Coronary artery (tissue), 2 donors: Measurements from ENCODE around the gene LCLAT1.

ENCODE experiments used
- DNase-seq: peaks from one replicate; pipeline ENCODE4 v3.0.0-alpha.2; 2017; ENCODE audit warnings: low spot score
- H3K27ac ChIP-seq, 2 donors: fragments of 200-600 bp; sonication (generic); one replicate each; pipeline ENCODE4 v1.5.1; 2016 to 2019
- H3K4me3 ChIP-seq: fragments of 200-600 bp; sonication (generic); 2 replicates; pipeline ENCODE4 v1.5.1; 2016; ENCODE audit warnings: mild to moderate bottlenecking, moderate library complexity
- TF ChIP-seq, protein P1 (sequence below): fragments of 200-600 bp; sonication (generic); IDR thresholded peaks from one replicate; pipeline ENCODE4 v1.5.1; 2019; ENCODE audit warnings: antibody characterized with exemption

LCLAT1 gene

DNA sequence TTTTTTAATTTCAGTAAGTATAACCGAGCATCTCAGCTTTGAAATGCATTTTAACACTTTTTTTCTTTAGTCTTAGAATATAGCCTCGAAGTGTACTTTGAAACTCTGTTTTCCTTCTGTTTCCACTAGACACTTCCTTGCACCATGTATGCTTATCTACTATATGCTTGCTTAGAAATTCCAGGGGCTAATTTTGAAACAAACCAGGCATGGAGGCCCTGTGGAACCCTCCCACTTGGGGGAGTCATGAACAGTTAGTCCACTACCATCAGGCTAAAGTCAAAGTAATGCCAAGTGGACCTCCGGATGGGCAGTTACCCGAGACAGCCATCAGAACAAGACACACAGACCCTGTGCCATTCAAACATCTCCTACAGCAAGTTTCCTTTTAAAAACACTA lies 120.3 kb downstream of the LCLAT1 start:
- H3K4me3 ChIP-seq, result no peak overlapping the region
- DNase-seq, result no peak
- TF ChIP-seq, protein P1, sequence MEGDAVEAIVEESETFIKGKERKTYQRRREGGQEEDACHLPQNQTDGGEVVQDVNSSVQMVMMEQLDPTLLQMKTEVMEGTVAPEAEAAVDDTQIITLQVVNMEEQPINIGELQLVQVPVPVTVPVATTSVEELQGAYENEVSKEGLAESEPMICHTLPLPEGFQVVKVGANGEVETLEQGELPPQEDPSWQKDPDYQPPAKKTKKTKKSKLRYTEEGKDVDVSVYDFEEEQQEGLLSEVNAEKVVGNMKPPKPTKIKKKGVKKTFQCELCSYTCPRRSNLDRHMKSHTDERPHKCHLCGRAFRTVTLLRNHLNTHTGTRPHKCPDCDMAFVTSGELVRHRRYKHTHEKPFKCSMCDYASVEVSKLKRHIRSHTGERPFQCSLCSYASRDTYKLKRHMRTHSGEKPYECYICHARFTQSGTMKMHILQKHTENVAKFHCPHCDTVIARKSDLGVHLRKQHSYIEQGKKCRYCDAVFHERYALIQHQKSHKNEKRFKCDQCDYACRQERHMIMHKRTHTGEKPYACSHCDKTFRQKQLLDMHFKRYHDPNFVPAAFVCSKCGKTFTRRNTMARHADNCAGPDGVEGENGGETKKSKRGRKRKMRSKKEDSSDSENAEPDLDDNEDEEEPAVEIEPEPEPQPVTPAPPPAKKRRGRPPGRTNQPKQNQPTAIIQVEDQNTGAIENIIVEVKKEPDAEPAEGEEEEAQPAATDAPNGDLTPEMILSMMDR, result no peak
- peak overlapping the region; percentile 1 to 56 for H3K27ac ChIP-seq

DNA sequence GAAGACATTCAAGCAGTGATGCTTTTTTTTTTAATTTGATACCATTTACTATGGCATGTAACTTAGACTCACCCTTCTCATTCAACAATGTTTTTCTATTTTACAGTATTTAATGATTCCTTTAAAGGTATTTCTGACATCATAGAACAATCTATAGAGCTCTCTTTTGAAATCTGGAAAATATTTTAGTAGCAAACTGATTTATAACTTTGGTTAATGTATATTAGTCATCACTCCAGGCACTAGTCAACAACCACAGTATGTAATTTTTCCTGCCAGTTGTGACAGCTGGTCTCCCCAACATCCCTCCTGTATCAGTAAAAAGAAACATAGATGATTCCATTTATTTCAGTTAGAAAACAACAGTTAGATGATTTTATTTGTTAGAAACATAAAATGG lies 122.9 kb downstream of the LCLAT1 start:
- DNase-seq, result no peak
- H3K27ac ChIP-seq, result no peak overlapping the region
- TF ChIP-seq, protein P1, result no peak
- no peak overlapping the region for H3K4me3 ChIP-seq

DNA sequence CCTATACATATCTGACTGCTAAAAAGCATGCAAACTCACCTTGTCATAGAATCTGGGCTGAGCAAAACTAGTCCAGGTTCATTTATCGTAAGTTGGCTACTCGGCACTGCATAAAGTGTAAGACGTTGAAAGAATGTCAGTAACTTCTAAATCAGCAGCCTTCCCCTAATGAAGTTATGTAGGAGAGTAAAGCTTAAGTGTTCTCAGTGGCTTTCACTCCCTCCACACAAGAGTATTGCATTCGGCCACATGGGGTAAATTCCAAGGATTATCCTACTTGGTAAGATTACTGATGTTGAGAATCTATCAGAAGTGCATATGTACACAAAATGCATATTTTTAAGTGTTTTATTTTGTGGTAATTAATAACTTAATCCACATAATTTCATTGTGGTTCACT lies 130.1 kb downstream of the LCLAT1 start:
- Histone ChIP-seq H3K4me3 (no peak overlapping the region), H3K27ac (no peak overlapping the region)
- TF ChIP-seq, protein P1, result no peak
- no peak for DNase-seq

DNA sequence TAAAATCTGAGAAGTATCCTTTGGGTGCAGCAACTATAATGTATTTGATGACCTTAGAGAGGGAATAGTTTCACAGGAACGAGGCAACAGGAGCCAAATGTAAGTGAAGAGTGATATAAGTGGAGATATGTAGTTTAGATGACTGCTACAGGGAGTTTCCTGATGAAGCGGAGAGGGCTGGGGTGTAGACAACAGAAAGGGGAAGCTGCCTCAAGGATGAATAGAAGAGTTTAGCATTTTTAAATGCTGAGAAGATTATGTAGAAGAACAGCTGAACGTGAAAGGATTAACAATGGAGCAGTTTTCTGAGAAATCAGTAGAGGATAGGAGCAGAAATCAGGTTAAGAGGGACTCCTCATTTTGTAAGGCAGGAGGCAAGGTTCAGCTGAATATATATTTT lies 133.3 kb downstream of the LCLAT1 start:
- TF ChIP-seq, protein P1, result no peak
- H3K27ac ChIP-seq, result no peak overlapping the region
- no peak for DNase-seq
- no peak overlapping the region for H3K4me3 ChIP-seq

DNA sequence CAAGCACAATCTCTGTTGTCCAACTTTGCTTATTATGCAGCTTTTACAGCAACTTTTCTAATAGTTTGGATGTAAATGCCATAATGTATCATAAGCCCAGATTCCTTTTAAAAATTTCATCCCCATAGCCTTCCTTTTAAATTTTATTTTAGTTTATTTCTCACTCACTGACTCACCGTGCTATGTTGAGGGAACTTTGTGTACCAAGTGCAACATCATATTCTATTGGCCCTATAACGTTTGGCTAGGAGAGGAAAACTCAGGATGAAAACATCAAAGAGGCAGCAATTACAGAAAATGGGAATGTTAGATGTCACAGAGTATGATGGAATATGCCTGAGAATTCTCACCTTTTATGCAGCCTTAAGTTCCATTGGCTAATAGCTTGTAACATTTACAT lies 135.5 kb downstream of the LCLAT1 start:
- TF ChIP-seq, protein P1, result no peak
- H3K27ac ChIP-seq, result peak overlapping the region in 1 of 2 donors; percentile 21
- no peak for DNase-seq
- no peak overlapping the region for H3K4me3 ChIP-seq

DNA sequence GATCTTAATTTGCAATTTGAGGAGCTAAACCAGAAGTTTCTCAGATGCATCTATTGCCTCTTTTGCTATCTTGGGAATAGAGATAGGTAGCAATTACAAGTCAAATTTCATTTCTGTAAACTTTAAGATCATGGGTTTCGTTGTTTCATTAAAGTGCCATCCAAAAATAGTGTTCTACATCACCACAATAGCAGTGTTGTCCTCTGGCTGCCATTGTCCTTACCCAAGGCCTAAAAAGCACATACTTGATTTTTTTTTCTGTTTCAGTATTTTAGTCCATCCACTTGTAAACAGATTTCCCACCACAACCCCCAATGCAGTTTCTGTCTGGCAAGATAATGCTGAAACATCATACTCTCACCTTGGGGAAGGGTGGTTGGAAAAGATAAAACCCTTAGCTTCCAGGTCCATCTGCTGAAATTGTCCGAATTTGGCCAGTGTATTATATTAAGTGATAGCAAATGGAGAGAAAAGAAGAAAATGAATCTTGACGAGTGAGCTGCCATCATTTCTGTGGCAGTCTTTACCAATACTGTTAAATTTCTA lies 136.2 kb downstream of the LCLAT1 start:
- TF ChIP-seq, protein P1, result no peak
- Histone ChIP-seq H3K27ac (peak overlapping the region in 1 of 2 donors; percentile 21), H3K4me3 (no peak overlapping the region)
- DNase-seq, result no peak

DNA sequence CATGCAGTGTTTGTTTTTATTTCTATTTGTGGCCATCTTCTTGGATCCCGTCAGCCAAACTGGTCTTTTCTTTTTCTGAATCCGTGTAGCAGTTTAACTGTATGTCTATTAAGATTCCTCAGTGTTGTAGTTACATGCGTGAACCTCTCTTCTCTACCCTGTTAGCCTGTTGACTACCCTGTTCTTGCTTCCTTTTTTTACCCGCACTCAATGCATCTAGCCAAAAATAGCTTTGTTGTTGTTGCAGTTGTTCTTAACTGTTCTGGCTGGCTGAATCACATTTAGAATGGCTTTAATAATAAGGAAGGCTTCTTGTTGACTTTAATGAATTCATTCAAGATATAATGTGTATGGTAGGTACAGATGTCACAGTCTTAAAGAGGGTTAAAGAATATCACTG lies 137.1 kb downstream of the LCLAT1 start:
- TF ChIP-seq, protein P1, result no peak
- H3K4me3 ChIP-seq, result no peak overlapping the region
- peak overlapping the region; percentile 21 to 49 for H3K27ac ChIP-seq
- DNase-seq, result no peak
